ENCODE data around the gene KCNQ1.

The KCNQ1 gene

DNA sequence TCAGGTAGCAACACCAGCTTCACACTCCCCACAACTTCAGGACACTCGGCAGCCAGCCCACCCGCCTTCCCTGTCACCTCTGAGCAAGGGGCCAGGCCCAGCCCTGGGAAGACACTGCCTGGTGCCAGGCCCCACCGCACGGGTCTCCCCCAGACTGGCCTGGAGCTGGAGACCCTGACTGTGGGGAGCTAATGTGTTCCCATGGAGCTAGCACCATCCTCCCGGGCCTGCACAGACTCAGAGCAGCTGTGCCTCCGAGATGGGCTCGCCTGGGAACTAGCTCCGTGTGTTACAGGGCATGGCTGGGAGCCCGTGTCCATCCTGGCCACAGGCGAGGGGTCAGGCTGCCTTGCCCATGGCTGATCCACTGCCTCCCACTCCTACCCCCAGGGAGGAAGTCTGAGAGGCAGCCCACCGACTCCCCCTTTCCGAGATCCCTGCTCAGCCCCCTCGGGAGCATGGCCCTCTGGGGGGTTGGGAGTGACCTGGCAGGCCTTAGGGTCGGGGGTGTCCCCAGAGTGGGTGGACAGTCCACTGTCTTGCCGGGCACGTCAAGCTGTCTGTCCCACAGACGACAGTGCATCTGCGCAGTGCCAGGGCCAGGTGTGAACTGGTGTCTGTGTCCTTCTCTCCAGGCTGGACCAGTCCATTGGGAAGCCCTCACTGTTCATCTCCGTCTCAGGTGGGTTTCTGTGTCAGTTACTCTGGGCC lies 331.7 kb downstream of the KCNQ1 start:
- DNase-seq: no peak

- no peak for DNase-seq
These were observed 332.6 kb downstream of the KCNQ1 start for GRCh38 chr11:2777386-2777785.

DNA sequence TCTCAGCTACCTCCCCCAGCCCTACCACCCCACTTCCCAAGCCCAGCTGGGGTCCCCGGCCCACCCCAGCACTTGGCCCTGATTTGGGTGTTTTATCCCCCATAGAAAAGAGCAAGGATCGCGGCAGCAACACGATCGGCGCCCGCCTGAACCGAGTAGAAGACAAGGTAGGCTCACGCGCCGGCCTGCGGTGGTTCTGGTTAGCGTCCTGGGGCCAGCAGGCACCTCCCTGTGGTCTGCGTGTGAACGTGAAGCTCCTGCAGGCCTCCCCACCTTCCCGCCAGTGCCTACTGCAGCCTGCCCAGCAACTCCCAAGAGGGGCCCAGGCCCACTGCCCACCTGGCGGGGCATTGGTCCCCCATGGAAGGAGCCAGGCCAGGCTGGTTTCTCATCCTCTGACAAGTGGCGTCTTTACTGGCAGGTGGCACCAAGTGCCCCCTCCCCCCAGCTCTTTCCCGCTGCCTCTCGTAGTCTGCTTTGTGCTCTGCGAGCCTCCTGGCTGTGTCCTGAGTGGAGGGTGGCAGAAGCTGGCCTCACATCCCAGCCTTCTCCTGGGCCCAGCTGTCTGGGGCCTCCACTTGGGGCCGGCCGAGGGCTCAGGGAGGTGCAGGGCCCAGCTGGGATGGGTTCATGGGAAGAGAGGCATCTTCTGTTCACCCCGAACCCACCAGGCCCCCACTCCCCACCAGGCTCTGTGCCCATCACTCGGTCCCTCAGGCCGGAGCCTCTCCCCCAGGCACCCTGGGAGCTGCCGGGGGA lies 333.2 kb downstream of the KCNQ1 start:
- DNase-seq: no peak

DNA sequence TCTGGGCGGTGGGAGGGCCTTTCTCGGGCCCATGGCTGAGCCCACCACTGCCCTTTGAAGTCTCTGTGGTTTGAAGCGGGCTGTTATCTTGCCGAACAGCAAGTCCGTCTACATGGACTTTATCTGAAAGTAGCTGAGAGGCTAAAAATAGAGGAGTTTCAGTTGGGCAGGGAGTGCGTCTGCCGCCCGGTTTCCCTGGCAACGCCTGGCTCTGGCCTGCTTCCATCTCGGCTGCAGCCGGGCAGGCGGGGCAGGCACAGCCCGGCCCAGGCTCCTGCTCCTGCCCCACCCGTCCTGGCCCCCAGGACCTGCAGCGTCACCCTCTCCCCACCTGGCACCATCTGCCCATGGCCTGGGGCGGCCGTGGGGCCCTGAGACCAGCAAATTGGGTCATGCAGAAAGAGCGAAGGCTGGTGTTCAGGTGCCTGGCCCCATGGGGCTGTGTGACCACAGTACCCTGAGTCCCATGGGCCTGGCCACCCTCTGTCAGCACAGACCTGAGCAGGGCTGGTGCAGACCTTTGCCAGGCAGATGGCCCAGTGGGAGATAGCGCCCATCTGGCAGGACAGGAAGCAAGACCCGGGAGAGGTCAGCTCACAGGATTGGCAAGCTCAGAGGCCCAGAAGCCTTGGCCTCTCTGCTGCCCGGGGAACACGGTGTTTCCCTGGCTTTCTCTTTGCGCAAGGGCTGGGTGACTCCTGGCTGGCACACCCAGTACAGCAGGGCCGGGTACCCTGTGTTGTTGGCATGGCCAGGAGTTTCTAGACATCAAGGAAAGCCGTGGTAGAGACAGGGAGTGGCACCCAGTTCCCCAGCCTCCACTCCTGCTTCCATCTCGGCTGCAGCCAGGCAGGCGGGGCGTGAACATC lies 334.1 kb downstream of the KCNQ1 start:
- no peak for DNase-seq

GRCh38 chr11:2779499-2779980 lies 334.7 kb downstream of the KCNQ1 start:
- no peak for DNase-seq

DNA sequence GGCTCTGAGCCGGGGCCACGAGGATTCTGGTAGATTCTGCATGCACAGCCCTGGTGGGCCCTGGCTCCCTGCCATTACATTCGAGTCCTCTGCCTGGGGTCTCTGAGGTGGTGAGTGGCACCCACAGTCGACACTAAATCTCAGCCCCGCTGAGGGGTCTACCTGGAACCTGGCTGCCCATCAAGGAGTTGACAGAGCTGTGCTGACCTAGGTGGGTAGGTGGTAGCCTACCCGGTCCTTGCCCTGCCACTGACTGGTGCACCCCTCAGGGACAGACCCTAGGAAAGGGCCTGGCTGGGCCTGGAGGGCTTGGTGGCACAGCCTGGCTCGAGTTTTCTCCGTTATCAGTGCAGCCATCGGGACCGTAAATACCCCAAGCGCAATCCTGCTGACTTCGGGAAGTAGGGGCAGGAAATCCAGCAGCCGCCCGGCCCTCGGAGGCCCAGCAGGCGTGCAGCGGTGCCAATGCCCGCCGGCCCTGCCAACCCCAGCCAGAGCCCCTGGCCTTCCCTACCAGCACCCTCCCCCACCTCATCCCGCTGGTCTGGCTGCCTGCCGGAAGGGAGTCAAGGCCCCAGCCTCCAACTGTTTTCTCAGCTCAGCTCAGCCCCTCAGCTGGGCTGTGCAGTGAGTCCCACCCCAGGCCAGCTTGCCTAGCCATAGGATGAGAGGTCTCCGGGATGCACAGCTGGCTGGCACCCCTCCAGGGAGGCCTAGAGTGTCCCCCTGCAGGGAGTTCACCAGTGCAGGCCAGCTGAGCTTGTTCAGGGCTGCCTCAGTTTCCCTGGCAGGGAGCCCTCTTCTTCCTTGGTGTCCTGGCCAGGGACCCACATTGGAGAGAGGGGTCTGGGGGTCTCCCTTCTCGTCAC lies 335.4 kb downstream of the KCNQ1 start:
- DNase-seq: no peak

DNA sequence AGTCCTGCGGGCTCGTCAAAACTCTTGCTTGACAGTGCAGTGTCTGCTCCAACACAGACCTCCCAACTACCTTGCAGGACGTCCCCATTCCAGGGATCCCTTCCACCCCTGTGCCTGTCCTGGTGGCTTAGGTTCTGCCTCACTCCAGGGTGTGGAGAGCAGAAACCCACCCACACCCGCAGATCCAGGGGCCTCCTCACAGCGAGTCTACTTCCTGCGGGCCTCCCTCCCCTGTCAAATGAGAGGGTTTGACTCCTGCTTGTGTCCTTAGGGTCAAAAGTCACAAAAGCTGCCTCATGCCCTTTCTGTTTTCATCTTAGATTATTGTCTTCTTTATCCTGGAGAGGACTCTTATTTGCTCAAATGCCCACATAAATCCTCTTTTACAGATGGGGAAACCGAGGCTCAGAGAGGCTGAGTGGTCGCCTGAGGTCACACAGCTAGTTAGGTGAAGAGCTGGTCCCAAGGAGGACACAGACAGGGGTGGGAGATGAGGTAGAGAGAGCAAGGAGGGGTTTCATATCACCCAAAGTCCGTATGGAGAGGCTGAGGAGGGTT lies 336.1 kb downstream of the KCNQ1 start:
- DNase-seq: no peak

DNA sequence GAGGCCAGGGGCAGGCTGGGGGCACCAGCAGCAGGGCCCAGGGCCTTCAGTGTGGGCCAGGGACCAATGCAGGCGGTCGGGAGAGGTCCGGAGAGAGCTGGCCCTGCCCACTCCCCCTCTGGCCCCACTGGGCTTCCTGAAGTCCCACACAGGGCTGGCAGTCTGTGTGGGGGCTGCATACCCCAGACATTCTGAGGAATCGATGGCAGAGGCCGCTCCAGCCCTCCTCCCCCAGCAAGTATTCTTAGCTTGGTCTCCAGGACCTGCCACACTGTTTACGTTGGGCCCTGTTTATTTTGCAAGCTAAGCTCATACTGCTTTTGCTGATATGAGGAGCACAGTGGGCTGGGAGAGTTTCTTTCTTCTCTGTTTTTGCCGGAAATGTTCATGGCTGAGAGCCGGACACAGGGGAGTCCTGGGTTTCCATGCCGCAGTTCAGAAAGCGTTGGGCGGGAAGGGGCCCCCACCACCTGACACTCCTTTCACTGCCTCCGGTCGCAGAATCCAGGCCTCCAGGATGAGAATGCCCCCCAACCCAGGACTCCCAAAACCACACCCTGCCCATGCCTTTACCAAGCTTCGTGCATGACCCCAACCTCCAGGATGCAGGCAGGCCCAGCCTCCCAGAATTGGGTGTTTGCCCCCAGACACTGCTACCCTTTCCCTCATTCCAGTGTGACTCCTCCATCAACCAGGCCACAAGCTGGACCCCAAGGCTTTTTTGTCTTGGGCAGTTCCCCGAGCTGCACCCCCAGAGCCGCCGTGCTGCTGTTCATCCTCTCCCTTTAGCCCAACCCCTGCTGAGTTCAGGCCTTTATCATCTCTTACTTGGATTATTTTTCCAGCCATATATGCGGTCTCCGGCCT lies 336.8 kb downstream of the KCNQ1 start:
- no peak for DNase-seq

DNA sequence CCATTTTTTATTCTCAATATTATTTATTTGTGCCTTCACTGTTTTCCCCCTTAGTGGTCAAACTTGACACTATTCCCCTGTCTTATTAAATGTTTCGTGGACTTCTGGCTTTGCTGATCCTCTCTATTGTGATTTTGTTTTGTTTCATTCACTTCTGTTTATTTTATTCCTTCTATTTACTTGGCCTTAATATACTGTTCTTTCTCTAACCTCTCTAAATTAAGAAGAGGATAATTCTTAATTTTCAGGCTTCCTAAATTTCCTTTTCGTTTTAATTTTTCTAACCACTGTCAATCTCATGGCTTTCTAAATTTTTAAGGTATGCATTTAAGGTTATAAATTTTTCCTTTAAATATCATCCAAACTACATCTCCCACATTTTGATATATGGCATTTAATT lies 338.0 kb downstream of the KCNQ1 start:
- DNase-seq: no peak

DNA sequence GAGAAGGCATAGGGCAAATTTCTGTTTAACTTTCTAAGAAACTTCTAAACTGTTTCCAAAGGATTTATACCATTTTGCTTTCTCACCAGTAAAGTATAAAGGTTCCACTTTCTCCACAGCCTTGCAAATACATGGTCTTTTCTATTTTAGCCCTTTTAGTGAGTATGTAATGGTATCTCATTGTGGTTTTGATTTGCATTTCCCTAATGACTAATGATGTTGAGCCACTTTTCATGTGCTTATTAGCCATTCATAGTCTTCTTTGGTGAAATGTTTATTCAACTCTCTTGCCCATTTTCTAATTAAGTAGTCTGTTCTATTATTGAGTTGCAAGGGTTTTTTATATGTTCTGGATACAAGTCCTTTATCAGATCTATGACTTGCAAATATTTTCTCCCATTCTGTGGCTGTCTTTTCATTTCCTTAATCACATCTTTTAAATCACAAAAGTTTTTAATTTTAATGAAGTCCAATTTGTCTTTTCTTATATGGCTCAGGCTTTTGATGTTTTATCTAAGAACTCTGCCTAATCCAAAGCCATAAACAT lies 338.8 kb downstream of the KCNQ1 start:
- DNase-seq: no peak

DNA sequence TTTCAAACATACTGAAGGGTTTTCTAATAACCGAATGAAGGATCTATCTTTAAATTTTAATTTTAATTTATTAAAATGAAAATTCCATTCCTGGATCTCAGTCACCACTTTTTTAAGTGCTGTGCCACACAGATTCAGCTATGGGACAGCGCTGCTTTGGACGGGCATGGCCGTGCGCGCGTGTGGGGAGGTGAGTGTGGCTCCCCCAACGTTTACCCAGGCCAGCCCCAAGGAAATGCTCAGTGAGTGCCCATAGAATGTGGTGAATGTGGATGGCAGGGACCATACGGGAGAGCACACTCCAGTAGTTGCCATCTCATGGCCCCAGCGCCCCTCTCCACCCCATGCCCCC lies 343.0 kb downstream of the KCNQ1 start:
- no peak for DNase-seq

GRCh38 chr11:2788168-2789071 lies 343.6 kb downstream of the KCNQ1 start:
- no peak for DNase-seq

- no peak for DNase-seq
These were observed 344.5 kb downstream of the KCNQ1 start for GRCh38 chr11:2789331-2789730.

GRCh38 chr11:2789791-2790567 lies 345.2 kb downstream of the KCNQ1 start:
- DNase-seq: no peak

DNA sequence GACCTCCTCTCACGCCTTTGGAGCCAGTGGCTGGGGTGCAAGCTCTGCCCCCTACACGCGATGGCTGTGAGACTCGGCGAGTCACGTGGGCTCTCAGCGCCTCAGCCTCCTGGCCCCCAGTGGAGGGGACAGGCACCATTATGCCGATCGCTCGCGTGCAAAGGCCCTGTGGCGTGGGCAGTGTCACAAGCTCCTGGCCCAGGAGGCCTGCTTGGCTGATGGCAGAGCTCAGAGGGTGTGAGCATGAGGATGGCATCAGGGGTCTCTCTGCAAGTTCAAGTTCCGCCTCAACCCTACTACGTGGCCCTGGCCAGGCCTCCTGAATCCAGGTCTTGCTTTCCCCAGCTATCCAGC lies 345.7 kb downstream of the KCNQ1 start:
- DNase-seq: no peak

GRCh38 chr11:2791139-2791520 lies 346.3 kb downstream of the KCNQ1 start:
- no peak for DNase-seq

DNA sequence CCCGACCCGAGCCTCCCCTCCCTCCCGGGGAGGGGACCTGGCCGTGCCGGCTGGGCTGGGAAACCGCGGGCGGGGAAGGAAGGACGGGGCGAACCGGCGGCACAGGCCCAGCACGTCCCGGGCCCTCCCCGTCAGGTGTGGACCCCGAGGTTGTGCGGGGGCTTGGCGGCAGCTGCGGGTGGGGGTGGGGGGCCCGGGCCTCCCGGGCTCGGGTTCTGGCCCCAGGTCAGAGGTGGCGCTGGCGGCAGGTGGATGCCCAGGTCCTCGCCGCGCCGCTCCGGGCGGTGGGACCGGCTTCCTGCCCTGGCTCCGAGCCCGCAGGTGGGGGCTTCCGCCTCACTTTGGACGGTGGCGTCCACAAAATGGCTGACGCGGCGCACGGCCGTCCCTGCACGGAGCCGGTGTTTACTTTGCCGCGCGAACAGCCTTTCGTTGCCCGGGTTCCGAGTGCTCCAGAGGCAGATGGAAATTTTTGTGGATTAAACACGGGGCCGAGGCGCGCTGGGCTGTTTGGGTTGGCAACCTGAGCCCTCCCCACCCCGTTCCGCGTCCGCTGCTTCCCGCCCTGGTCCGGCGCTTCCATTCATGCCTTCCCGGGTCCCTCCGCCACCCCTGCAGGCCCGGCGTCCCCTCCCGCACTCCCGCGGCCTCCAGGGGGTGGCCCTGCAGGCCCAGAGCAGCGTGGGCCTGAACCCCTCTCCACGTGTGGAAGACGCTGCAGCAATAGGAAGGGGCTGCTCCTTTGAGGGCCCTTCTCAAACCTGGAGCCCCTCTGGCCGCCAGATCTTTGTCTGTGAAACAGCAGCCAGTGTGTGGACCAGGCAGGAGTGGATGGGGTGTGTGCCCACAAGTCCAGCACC lies 346.9 kb downstream of the KCNQ1 start:
- peak; percentile 13 for DNase-seq

Data from effector CD8-positive, alpha-beta T cell (primary cell).